HEK293 (cell line): ENCODE data around the gene PTGDR2.

Experiments used
- CTCF ChIA-PET: fragments of 350-600 bp; formaldehyde crosslinking; extraction: SDS; loops from one replicate; lab custom pipeline; 2021; ENCODE audit warnings: antibody characterized with exemption; lab: Yijun Ruan, JAX
- POLR2A ChIA-PET: fragments of 300-600 bp; formaldehyde crosslinking; extraction: SDS; loops from one replicate; lab custom pipeline; 2020; ENCODE audit warnings: antibody characterized with exemption, inconsistent platforms; lab: Yijun Ruan, JAX
- H3K27ac ChIP-seq: fragments of 200-500 bp; sonication (Bioruptor generic); 2 replicates; pipeline ENCODE4 v1.5.1; 2014; ENCODE audit warnings: low read depth, low read length, control low read depth, inconsistent platforms; ENCODE audit errors: extremely low read depth
- H3K36me3 ChIP-seq, 2 experiments: fragments of 200-500 bp in 1 of 2; sonication (Bioruptor generic) in 1 of 2; 1 replicate in 1 of 2; 2 replicates in 1 of 2; pipeline ENCODE4 v1.5.1; 2014 to 2017; ENCODE audit warnings: inconsistent platforms in 2 of 2, low read length in 2 of 2; ENCODE audit not compliant: control insufficient read depth in 2 of 2, insufficient read depth in 1 of 2
- H3K4me1 ChIP-seq: fragments of 200-500 bp; sonication (Bioruptor generic); 2 replicates; pipeline ENCODE4 v1.5.1; 2014; ENCODE audit warnings: mild to moderate bottlenecking, low read length, inconsistent platforms; ENCODE audit not compliant: control insufficient read depth, insufficient read depth
- H3K4me3 ChIP-seq: 2 replicates; pipeline ENCODE4 v1.5.1; 2011; ENCODE audit warnings: low read depth, mild to moderate bottlenecking, control low read depth, low read length, moderate library complexity
- H3K9me3 ChIP-seq: fragments of 200-500 bp; sonication (Bioruptor generic); 2 replicates; pipeline ENCODE4 v1.5.1; 2014; ENCODE audit warnings: low read depth, low read length, inconsistent platforms; ENCODE audit not compliant: control insufficient read depth, insufficient read depth
- BCL11A ChIP-seq: fragments of 450-650 bp; formaldehyde crosslinking; IDR thresholded peaks from 2 replicates; pipeline ENCODE4 v1.5.1; 2016; ENCODE audit warnings: low read depth, missing biosample characterization, missing genetic modification characterization
- FEZF1 ChIP-seq: fragments of 450-650 bp; formaldehyde crosslinking; IDR thresholded peaks from 2 replicates; pipeline ENCODE4 v1.5.1; 2016; ENCODE audit warnings: missing biosample characterization, missing genetic modification characterization
- KLF10 ChIP-seq: fragments of 450-650 bp; IDR thresholded peaks from 2 replicates; pipeline ENCODE4 v1.5.1; 2018; ENCODE audit warnings: missing biosample characterization, mild to moderate bottlenecking, missing genetic modification characterization
- KLF16 ChIP-seq: fragments of 450-650 bp; formaldehyde crosslinking; IDR thresholded peaks from 2 replicates; pipeline ENCODE4 v1.5.1; 2017; ENCODE audit warnings: missing biosample characterization, missing genetic modification characterization
- MYNN ChIP-seq: fragments of 450-650 bp; formaldehyde crosslinking; IDR thresholded peaks from 2 replicates; pipeline ENCODE4 v1.5.1; 2016; ENCODE audit warnings: missing biosample characterization, missing genetic modification characterization, borderline replicate concordance
- REPIN1 ChIP-seq: fragments of 450-650 bp; formaldehyde crosslinking; IDR thresholded peaks from 2 replicates; pipeline ENCODE4 v1.5.1; 2017; ENCODE audit warnings: missing biosample characterization, missing genetic modification characterization, low read depth
- SP3 ChIP-seq: fragments of 450-650 bp; formaldehyde crosslinking; IDR thresholded peaks from 2 replicates; pipeline ENCODE4 v1.5.1; 2016; ENCODE audit warnings: missing biosample characterization, missing genetic modification characterization
- ZBTB1 ChIP-seq: fragments of 450-650 bp; formaldehyde crosslinking; IDR thresholded peaks from 2 replicates; pipeline ENCODE4 v1.5.1; 2016; ENCODE audit warnings: missing biosample characterization, missing genetic modification characterization
- ZBTB17 ChIP-seq: fragments of 450-650 bp; formaldehyde crosslinking; IDR thresholded peaks from 2 replicates; pipeline ENCODE4 v1.5.1; 2016; ENCODE audit warnings: missing biosample characterization, missing genetic modification characterization
- ZBTB21 ChIP-seq: fragments of 450-650 bp; formaldehyde crosslinking; IDR thresholded peaks from 2 replicates; pipeline ENCODE4 v1.5.1; 2017; ENCODE audit warnings: missing biosample characterization, missing genetic modification characterization
- ZBTB8A ChIP-seq: fragments of 450-650 bp; formaldehyde crosslinking; IDR thresholded peaks from 2 replicates; pipeline ENCODE4 v1.5.1; 2016; ENCODE audit warnings: missing biosample characterization, missing genetic modification characterization
- ZFP41 ChIP-seq: fragments of 450-650 bp; formaldehyde crosslinking; IDR thresholded peaks from 2 replicates; pipeline ENCODE4 v1.5.1; 2016; ENCODE audit warnings: missing biosample characterization, missing genetic modification characterization, borderline replicate concordance
- ZNF112 ChIP-seq: fragments of 450-650 bp; formaldehyde crosslinking; IDR thresholded peaks from 2 replicates; pipeline ENCODE4 v1.5.0; 2017; ENCODE audit warnings: missing biosample characterization, missing genetic modification characterization
- ZNF169 ChIP-seq: fragments of 450-650 bp; formaldehyde crosslinking; IDR thresholded peaks from 2 replicates; pipeline ENCODE4 v1.5.1; 2016; ENCODE audit warnings: missing biosample characterization, missing genetic modification characterization
- ZNF184 ChIP-seq: fragments of 450-650 bp; IDR thresholded peaks from 2 replicates; pipeline ENCODE4 v1.5.1; 2018; ENCODE audit warnings: missing biosample characterization, mild to moderate bottlenecking, missing genetic modification characterization
- ZNF214 ChIP-seq: fragments of 450-650 bp; formaldehyde crosslinking; IDR thresholded peaks from 2 replicates; pipeline ENCODE4 v1.5.1; 2017; ENCODE audit warnings: missing biosample characterization, mild to moderate bottlenecking, missing genetic modification characterization, borderline replicate concordance
- ZNF239 ChIP-seq: fragments of 450-650 bp; formaldehyde crosslinking; IDR thresholded peaks from 2 replicates; pipeline ENCODE4 v1.5.1; 2016; ENCODE audit warnings: missing biosample characterization, missing genetic modification characterization
- ZNF292 ChIP-seq: fragments of 450-650 bp; formaldehyde crosslinking; IDR thresholded peaks from 2 replicates; pipeline ENCODE4 v1.5.1; 2016; ENCODE audit warnings: low read depth, missing biosample characterization, missing genetic modification characterization, borderline replicate concordance
- ZNF302 ChIP-seq: fragments of 450-650 bp; formaldehyde crosslinking; IDR thresholded peaks from 2 replicates; pipeline ENCODE4 v1.5.1; 2016; ENCODE audit warnings: missing biosample characterization, missing genetic modification characterization, low read depth
- ZNF366 ChIP-seq: fragments of 450-650 bp; formaldehyde crosslinking; conservative IDR thresholded peaks from 2 replicates; pipeline ENCODE4 v1.5.1; 2016; ENCODE audit warnings: missing biosample characterization, missing genetic modification characterization
- ZNF514 ChIP-seq: fragments of 450-650 bp; formaldehyde crosslinking; IDR thresholded peaks from 2 replicates; pipeline ENCODE4 v1.5.1; 2016; ENCODE audit warnings: missing biosample characterization, missing genetic modification characterization
- ZNF571 ChIP-seq: fragments of 450-650 bp; formaldehyde crosslinking; IDR thresholded peaks from 2 replicates; pipeline ENCODE4 v1.5.0; 2017; ENCODE audit warnings: missing biosample characterization, missing genetic modification characterization
- ZNF621 ChIP-seq: fragments of 450-650 bp; formaldehyde crosslinking; IDR thresholded peaks from 2 replicates; pipeline ENCODE4 v1.5.1; 2017; ENCODE audit warnings: missing biosample characterization, missing genetic modification characterization
- ZNF654 ChIP-seq: fragments of 450-650 bp; formaldehyde crosslinking; IDR thresholded peaks from 2 replicates; pipeline ENCODE4 v1.5.1; 2016; ENCODE audit warnings: low read depth, missing biosample characterization, missing genetic modification characterization
- ZNF776 ChIP-seq: fragments of 450-650 bp; formaldehyde crosslinking; IDR thresholded peaks from 2 replicates; pipeline ENCODE4 v1.5.0; 2017; ENCODE audit warnings: missing biosample characterization, missing genetic modification characterization, borderline replicate concordance
- ZNF792 ChIP-seq: fragments of 450-650 bp; formaldehyde crosslinking; IDR thresholded peaks from 2 replicates; pipeline ENCODE4 v1.5.1; 2016; ENCODE audit warnings: missing biosample characterization, missing genetic modification characterization
- ZNF843 ChIP-seq: fragments of 450-650 bp; formaldehyde crosslinking; IDR thresholded peaks from 2 replicates; pipeline ENCODE4 v1.5.1; 2016; ENCODE audit warnings: missing biosample characterization, missing genetic modification characterization
- ZXDB ChIP-seq: fragments of 450-650 bp; formaldehyde crosslinking; IDR thresholded peaks from 2 replicates; pipeline ENCODE4 v1.5.1; 2016; ENCODE audit warnings: missing biosample characterization, missing genetic modification characterization
- TF ChIP-seq, protein P1 (sequence below): fragments of 450-650 bp; formaldehyde crosslinking; IDR thresholded peaks from 2 replicates; pipeline ENCODE4 v1.5.1; 2017; ENCODE audit warnings: missing biosample characterization, missing genetic modification characterization
- TF ChIP-seq, protein P2 (sequence below): fragments of 450-650 bp; formaldehyde crosslinking; IDR thresholded peaks from 2 replicates; pipeline ENCODE4 v1.5.1; 2016; ENCODE audit warnings: missing biosample characterization, missing genetic modification characterization

The PTGDR2 gene

DNA sequence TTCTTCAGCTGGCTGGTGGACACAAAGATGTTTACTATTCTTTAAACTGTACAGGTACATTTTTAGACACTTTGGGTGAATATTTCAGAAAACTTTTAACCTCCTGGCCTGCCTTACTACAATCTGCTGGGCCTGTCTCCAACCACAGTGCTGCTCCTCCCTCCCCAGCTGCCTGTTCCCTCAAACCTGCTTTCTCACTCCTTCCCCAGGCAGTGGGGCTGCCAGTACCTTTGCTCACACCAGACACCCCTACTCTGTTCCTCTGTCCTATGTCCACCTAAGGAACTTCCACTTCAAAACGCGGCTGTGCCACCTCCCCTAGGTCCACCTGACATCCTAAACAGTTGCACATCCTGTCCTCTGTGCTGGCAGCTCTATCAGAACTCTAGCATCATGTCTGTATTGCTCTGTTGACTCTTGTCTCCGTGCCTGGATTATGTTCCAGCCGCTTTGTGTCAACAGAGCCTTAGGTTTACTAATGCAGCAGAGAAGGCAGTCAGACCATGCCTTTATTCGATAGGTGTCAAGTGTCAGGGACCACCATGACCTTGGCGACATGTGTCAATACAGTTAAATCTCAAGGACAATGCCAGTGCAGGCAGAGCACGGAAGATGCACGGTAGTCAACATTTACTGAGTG is 25.0 kb upstream of the PTGDR2 start (continued):
- TF ChIP-seq ZNF214 (tag by site-specific recombination) (no peak), KLF10 (no peak)

DNA sequence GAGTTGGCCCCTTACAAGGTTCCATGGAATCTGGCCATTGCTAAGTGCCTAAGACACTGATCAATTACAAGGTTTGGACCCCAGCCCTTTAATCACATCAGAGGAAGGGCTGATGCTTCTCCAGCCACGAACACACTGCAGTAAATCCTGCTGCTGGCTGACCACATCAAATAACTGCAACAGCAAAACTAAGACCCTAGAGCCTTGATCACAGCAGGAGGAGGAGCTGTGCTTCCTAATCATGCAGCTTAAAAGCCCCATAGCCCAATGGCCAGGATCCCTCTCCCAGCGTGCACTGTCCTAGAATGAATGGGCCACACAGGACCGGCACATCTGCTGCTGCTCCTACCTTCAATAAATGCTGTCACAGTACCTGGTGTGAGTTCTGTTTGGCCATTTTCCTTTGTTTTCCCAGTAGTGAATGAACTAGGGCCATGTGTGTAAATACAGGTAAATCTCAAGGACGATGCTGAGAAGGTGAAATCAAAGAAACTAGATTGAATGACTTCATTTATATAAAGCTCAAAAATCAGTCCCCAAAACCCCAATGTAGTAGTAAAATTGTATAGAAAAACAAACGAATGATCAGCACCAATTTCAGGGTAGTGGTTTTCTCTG is 24.3 kb upstream of the PTGDR2 start:
- Histone ChIP-seq H3K9me3 (no peaks in the 10 kb centered on the region), H3K4me3 (no peak overlapping the region), H3K27ac (no peak overlapping the region), H3K4me1 (no peaks in the 10 kb centered on the region), H3K36me3 (peaks cover 0 to 28% of the 10 kb centered on the region in 2 experiments; a peak in 1 of 3 replicates)
- TF ChIP-seq ZBTB8A (tag by site-specific recombination) (no peak), ZNF514 (tag by site-specific recombination) (no peak), ZBTB17 (no peak), ZNF184 (tag by site-specific recombination) (no peak), ZNF112 (no peak), BCL11A (tag by site-specific recombination) (no peak), ZNF169 (tag by site-specific recombination) (no peak), ZBTB21 (tag by site-specific recombination) (no peak), ZNF843 (tag by site-specific recombination) (no peak), ZBTB1 (tag by site-specific recombination) (no peak), FEZF1 (no peak), ZNF621 (tag by site-specific recombination) (no peak), KLF16 (tag by site-specific recombination) (no peak), ZNF776 (tag by site-specific recombination) (no peak)
- ChIA-PET CTCF (interaction anchor here (1.1 kb wide), 1 partner anchor 20 kb away, joined by 6 read pairs; no protein-coding TSS in a partner anchor), POLR2A (no interaction called here)

DNA sequence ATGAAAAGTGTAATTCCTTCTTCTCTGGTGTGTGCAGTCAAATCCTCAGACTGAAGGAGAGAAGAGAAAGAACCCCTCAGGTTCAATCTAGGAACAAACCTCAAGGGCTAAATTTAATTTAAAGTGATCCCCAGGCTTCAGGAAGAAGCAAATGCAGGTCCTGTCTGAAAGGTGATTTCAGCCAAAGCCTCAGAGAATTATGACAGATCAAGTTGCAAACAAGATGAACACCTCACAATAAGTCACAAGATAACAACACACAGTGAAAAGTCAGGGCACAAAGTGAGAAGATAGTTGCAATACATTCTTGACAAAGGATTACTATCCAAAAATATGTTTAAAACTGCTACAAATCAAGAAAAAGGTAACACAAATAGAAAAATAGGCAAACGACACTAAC is 23.4 kb upstream of the PTGDR2 start:
- Histone ChIP-seq H3K4me3 (no peak overlapping the region), H3K9me3 (no peaks in the 10 kb centered on the region), H3K36me3 (peaks cover 0 to 28% of the 10 kb centered on the region in 2 experiments; a peak in 1 of 3 replicates), H3K4me1 (no peaks in the 10 kb centered on the region), H3K27ac (no peak overlapping the region)
- CTCF ChIA-PET = interaction anchor here (0.9 to 1.1 kb wide), 3 partner anchors 8 to 12 kb away, joined by 3 to 4 read pairs (median 4); no protein-coding TSS in a partner anchor
- TF ChIP-seq ZXDB (tag by site-specific recombination) (no peak), REPIN1 (tag by site-specific recombination) (no peak), ZNF239 (tag by site-specific recombination) (no peak), ZFP41 (no peak), MYNN (tag by site-specific recombination) (no peak), ZNF571 (no peak), ZNF366 (tag by site-specific recombination) (no peak), SP3 (tag by site-specific recombination) (no peak), ZNF292 (tag by site-specific recombination) (no peak), ZNF792 (tag by site-specific recombination) (no peak), ZNF654 (no peak), ZNF302 (tag by site-specific recombination) (no peak)
- TF ChIP-seq, protein P1, sequence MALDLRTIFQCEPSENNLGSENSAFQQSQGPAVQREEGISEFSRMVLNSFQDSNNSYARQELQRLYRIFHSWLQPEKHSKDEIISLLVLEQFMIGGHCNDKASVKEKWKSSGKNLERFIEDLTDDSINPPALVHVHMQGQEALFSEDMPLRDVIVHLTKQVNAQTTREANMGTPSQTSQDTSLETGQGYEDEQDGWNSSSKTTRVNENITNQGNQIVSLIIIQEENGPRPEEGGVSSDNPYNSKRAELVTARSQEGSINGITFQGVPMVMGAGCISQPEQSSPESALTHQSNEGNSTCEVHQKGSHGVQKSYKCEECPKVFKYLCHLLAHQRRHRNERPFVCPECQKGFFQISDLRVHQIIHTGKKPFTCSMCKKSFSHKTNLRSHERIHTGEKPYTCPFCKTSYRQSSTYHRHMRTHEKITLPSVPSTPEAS = no peak
- TF ChIP-seq, protein P2, sequence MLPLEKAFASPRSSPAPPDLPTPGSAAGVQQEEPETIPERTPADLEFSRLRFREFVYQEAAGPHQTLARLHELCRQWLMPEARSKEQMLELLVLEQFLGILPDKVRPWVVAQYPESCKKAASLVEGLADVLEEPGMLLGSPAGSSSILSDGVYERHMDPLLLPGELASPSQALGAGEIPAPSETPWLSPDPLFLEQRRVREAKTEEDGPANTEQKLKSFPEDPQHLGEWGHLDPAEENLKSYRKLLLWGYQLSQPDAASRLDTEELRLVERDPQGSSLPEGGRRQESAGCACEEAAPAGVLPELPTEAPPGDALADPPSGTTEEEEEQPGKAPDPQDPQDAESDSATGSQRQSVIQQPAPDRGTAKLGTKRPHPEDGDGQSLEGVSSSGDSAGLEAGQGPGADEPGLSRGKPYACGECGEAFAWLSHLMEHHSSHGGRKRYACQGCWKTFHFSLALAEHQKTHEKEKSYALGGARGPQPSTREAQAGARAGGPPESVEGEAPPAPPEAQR (tag by site-specific recombination) = no peak
- POLR2A ChIA-PET = no interaction called here
